GM19099 (cell line): ENCODE data around the gene RIMS3.

Source experiments
- POLR2A ChIP-seq: IDR thresholded peaks from 3 replicates; pipeline ENCODE4 v1.6.1; 2011; ENCODE audit warnings: low read depth; ENCODE audit not compliant: insufficient read length; ENCODE audit errors: extremely low read depth

RIMS3 gene

DNA sequence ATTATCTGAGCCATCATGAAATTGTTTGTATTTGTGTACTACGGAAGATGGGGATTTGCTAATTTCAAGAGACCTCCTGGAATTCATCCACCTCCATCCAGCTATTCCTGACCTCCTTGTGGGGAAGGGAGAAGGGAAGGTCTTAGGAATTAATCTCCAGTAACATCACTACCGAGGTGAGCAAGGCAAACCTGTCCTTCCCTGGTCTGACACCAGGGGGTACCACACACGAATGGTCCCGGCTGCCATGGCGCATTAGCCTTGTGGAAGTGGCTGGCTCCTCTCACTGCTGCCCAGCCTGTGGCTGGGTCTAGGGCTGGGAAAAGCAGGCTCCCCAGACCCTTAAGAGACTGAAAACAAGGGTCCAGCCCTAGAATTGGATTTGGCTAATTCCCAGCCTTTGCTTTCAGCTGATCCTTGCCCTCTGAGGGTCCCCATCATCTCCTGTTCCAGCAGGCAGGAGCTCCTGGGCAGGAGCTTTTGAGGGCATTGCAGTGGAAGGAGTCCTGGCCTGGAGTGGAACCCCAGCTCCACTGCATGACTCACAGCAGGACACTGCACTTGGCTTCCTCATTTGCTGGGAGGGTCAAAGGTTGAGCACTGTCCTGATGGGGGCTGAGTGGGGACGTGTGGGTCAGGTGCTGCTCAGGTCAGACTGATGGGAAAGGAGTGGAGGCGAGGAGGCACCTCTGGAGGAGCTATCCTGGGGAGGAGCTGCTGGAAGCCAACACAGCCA is 34.8 kb downstream of the RIMS3 start:
- no peak for TF ChIP-seq POLR2A

DNA sequence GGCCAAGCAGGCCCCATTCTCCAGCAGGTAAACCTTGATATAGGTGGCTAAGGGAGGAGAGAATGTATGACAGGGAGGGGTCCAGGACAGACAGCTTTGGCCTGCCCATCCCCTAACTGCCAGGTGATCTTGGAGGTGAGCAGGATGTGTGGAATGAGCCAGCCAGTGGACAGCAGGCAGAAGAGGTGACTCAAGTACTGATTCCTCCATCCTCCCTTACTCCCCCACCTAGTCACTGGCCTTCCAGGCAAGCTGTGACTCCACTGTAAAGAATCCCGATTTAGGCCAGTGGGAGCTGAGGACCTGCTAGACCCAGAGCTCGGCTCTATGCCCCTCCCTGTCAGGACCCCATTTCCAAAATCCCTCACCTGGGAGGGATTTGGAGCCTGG is 36.6 kb downstream of the RIMS3 start:
- no peak for TF ChIP-seq POLR2A

DNA sequence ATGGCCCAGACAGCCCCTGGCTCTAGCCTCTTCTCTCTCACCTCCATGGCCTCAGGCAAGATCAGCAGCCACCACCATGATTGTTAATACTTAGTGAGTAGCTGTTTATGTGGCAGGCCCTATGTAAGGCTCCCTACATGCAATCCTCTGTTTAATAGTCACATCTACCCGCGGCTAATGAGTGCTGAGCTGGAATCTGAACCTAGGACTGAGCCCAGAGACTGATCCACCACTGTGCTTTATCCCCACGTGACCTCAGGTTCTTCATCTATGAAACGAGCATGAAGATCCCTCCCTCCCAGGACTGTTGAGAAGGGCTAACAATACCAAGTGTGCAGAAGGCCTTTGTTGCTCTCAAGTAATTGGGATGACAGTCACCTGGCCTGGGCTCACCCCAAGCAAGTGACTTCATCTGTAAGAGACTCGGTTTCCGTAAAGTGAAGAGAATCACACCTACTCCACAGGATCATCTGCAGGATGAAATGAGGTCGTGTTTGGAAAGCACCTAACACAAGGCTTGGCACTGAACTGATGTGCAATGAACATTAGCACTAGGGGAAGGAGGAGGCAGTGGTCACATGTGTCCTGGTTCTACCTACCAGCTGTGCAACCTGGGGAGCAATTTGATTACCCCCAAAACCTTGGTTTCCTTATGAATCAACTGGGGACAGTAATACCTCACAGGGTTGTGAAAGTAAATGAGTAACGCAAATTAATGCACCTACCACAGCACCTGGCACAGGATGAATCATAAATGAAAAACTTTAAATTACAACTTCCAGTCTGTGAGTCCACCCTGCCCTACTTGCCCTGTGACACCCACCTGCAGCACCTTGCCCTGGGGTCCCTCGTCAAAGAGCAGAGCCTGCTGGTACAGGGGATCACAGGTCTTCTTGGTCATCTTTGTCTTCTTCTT is 37.2 kb downstream of the RIMS3 start:
- no peak for TF ChIP-seq POLR2A

DNA sequence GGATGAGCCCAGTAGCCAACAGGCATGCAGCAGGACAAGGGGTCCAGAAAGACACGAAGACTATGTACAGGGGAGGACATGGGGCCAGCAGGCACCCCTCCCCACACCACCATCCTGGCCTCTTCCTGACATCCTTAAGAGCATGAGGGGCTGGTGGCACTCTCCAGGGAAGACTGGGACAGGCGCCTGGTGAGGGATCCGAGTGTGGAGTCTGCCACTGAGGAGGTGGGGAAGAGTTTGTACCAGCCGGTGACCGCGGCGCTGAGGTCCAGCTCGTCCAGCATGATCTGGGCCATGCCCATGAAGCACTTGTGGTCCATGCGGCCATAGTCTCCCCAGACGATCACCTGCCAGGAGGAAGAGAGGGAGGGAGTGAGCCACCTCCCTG is 39.1 kb downstream of the RIMS3 start:
- no peak for TF ChIP-seq POLR2A

DNA sequence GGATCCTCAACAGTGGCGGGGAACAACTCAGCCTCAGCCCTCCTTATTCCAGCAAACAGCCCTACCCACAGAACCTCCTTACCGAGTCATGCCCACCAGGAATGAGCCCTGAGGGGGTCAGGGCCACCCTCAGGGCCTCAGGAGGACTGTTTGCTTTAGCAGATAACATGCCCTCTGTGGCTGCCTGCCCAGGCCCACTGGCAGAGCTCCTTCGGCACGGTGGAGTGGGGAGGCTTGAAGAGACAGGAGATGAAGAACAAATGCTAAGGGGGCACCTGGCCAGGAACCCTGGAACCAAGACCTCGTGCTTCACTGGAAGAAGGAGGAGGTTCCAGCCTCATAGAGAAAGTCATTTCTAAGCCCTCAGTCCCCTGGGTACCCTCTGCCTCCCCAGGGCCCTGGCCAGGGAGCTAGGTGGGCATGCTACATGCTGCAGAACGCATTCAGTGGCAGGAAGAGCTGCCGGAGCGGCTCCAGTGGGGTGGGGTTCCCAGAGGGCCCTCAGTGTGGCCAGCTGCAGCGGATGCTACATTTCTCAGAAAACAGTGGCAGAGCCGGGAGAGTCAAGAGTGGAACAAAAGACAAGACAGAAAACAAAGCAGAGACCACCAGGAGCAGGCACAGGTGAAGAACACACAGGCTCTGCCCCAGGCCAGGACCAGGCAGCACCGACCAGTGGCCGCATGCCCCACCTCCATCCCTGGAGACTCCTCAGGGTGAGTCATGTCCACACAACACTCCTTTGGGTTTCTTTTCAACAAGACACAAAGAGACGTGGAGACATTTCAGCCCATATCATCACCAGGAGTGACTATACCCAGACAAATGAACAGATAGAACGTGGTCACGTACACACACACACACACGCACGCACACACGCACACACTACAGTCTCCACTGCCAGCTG is 39.8 kb downstream of the RIMS3 start:
- no peak for TF ChIP-seq POLR2A

DNA sequence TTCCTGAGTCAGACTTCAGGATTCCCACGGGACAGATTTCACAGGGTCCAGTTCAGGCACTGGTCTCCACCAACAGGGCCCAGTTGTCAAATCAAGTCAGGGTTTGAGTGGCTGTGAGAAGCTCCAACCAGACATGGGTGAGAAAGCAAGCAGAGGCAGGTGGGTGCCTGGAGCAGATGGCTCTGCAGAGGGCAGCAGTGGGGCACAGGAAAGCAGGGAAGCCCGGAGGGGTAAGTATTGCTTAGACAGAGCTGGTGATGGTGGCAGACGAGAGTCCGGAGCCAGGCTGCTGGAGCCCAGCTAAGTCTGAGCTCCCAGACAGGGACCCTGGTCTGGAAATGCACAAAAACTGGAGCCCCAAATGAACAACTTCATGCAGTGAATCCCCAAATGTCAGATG is 40.4 kb downstream of the RIMS3 start:
- TF ChIP-seq POLR2A, result no peak

DNA sequence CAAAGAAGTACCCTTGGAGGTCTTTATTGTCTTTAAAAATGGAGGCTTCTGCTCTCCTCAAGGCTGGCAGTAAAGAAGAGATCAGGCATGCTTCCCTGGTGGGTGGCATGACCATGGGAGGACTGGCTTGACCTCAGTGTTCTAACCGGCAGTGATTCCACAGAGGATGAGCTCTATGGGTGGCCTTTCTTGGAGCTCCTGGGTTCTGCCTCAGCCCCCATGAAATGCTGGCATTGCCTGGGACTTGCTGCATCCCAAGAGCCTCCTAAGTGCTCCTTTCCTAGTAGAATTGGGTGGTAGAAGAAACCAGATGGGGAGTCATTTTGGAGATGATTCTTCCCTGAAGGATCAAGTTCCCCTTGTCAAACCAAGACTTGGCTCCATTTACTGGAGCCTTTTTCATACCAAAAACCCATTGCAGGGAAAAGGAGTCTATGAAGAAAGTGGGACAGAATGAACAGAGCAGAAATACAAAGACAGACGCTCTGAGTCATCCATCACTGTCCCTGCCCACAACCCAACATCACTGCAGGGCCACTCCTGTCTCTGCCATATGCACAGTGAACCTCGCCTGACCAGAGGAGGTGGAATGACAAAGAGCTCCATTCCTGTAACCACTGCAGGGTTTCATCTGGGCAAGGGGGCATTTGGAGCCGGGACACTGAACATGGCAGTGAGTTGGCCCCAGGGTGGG is 42.4 kb downstream of the RIMS3 start:
- TF ChIP-seq POLR2A, result no peak

DNA sequence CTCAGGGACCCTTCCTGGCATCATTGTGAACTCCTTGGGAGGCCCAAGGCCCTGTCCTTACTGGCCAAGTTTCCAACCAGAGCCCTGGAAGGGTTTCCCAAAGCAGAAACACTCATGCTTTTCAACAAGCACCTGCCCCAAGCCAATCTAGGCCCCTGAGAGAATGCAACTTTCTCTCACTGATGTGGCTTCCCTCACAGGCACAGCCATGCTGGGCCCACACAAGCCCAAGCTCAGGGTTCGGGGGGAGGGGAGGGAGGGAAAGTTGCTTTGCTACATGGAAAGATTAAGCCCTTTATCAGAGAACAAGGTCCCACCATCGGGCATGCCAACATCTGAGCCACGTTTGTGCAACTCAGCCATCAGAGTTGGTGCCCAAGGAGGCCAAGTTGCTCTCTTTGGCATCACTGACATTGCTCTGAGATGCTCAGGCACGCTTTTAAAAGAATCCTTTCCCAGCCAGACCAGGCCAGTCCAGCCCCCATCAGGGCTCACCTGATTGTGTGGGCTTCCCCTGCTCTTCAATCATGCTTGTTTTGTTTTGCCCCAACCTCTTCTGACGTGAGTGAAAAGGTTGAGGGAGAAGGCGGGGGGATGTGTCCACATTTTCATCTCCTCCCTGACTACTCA is 43.5 kb downstream of the RIMS3 start:
- no peak for TF ChIP-seq POLR2A

DNA sequence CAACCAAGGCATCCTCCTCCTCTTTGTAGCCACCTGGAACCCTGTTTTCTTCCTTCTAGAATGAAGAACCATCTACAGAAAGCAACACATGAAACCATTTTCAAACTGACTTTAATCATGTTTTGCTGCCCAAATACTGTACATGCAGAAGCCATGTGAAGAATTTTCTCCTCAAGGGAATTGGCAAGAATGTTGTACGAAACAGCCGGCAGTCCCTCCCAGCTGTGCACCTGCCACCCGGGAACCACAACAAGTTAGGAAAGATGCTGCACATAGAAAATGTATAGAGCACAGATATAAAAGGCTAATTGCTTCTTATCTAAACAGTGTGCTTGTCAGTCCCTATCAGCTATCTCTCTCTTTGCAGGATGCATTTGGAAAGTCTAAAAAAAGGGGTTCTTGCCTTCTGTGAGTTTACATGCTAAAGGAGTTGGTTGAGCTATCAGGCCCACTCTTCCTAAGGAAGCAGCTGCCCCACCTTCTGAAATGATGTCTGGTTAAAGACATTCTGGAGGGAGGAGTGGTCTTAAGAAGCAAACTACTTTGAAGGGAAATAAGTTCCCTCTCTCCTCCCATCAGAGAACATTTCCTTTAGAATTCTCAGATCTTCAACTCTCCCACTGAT is 44.8 kb downstream of the RIMS3 start:
- no peak for TF ChIP-seq POLR2A

DNA sequence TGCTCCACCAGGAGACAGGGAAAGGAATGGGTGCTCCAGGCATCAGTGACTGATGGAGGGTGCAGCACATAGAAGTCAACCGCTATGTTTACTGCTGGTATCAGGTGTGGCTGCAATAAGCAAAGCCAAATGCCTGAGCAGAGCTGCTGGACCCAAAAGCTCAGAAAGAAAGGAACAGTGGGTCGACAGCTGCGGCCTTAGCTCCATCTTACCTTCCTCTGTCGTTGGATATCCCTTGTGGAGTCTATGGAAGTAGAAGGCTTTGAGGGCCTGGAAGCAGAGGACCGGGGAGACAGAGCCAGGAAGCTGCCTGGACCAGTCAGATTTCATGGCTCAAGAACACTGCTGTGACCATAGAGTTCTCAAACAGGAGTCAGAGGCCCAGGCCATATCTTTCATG is 45.3 kb downstream of the RIMS3 start:
- TF ChIP-seq POLR2A, result no peak

DNA sequence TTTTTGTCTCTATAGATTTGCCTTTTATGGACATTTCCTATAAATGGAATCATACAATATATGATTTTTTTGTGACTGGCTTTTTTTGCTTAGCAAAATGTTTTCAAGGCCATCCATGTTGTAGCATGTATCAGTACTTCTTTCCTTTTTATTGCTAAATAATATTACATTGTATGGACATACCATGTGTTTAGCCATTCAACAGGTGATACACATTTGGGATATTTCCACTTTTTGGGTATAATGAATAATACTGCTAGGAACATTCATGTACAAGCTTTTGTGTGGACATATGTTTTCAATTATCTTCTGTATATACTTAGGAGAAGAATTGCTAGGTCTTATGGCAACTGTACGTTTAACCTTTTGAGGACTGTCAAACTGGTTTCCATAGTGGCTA is 47.4 kb downstream of the RIMS3 start:
- no peak for TF ChIP-seq POLR2A

DNA sequence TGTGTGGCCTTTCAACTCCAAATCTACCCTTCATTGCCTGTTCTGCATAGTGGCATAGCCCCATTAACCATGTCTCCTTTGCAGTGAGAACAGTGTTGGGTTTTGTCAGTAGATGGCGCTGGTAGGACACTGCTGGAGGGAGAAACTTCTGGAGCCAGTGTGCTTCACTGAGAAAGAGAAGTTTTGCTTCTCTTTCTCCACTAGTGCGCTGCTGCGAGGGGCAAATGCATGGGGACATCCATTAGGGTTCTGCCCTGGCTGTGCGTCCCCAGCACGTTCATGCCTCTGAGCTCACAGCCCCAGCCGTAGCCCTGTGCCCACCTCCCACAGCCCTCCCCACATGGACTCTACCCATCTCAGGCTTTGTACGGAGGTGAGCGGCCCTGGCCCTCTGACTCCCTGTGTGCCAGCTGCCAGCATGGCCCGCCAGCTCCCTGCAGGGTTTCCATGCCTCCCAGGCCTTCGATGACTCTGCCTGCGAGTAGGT is 53.1 kb downstream of the RIMS3 start:
- TF ChIP-seq POLR2A, result no peak

DNA sequence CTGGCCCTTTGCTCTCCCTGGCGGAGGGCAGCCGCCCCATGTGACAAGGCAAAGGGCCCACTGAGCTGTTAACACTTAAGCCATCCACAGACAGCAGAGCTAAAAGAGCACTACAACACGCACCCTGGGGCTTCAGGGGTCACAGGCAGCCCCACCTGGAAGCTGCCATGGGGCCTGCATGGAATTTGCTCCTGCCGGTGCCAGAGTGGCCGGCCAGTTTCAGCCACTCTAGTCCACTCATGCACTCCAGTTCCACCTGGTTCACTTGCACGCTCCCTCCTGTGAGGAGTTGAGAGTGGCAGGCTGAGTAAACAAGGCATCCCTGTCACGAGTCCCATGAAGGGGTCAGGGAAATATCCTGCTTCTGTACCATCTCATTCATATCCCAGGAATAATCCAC is 55.3 kb downstream of the RIMS3 start:
- no peak for TF ChIP-seq POLR2A
